B cell (primary cell): ENCODE results near the gene COX10. TPM values are rescaled to one million over a fixed set of nuclear protein-coding genes. Genes with fewer than 3 reads are reported as not detected.

Source experiments
- ATAC-seq: fragments of 200-7000 bp; cut with Tn5 transposase; one replicate; pipeline ENCODE4 v1.10.0; 2021; ENCODE audit warnings: low read depth, mild to moderate bottlenecking, moderate number of reproducible peaks, moderate library complexity
- CTCF ChIA-PET: fragments of 350-600 bp; sonication (Branson Sonifier 250); formaldehyde crosslinking; loops from one replicate; lab custom pipeline; 2021; ENCODE audit warnings: antibody characterized with exemption, inconsistent platforms; lab: Charles Lee
- POLR2A ChIA-PET: fragments of 350-600 bp; sonication (Branson Sonifier 250); formaldehyde crosslinking; loops from one replicate; lab custom pipeline; 2021; ENCODE audit warnings: antibody characterized with exemption; lab: Charles Lee
- DNase-seq: peaks from one replicate; pipeline ENCODE4 v3.0.0; 2013
- H2AFZ ChIP-seq: 2 replicates; pipeline ENCODE4 v1.6.1; 2012; ENCODE audit warnings: mild to moderate bottlenecking, low read depth, low read length; ENCODE audit not compliant: insufficient read depth, poor library complexity, severe bottlenecking
- H3K27ac ChIP-seq, 2 donors: 1 replicate in 1 of 2; 2 replicates in 1 of 2; pipeline ENCODE4 v1.5.1; 2012 to 2013; ENCODE audit warnings: low read length in 2 of 2, mild to moderate bottlenecking in 2 of 2, moderate library complexity in 1 of 2
- H3K27me3 ChIP-seq, 4 experiments: fragments of 200-600 bp in 1 of 4; sonication (generic) in 1 of 4; replicated peaks in 1 of 4; 1 replicate in 2 of 4; 2 replicates in 2 of 4; pipeline versions ENCODE4 v1.6.1 to v1.7.0; 2013 to 2016; ENCODE audit warnings: low read length in 3 of 4, mild to moderate bottlenecking in 2 of 4, mixed read lengths in 1 of 4, moderate library complexity in 1 of 4; ENCODE audit not compliant: insufficient read depth in 4 of 4, control insufficient read depth in 3 of 4; ENCODE audit errors: control extremely low read depth in 1 of 4
- H3K36me3 ChIP-seq, 2 experiments: replicated peaks in 1 of 2; 1 replicate in 1 of 2; 2 replicates in 1 of 2; pipeline versions ENCODE4 v1.6.1 to v1.7.1; 2013; ENCODE audit warnings: low read length in 1 of 2; ENCODE audit not compliant: insufficient read depth in 2 of 2, control insufficient read depth in 1 of 2; ENCODE audit errors: control extremely low read depth in 1 of 2, extremely low read depth in 1 of 2
- H3K4me1 ChIP-seq, 2 donors: fragments of 200-600 bp in 1 of 2; sonication (generic) in 1 of 2; 1 replicate in 1 of 2; 2 replicates in 1 of 2; pipeline versions ENCODE4 v1.5.1 to v1.6.1; 2013 to 2017; ENCODE audit warnings: low read length in 2 of 2; ENCODE audit not compliant: control insufficient read depth in 2 of 2, insufficient read depth in 2 of 2
- H3K4me2 ChIP-seq: replicated peaks from 2 replicates; pipeline ENCODE3; 2012; ENCODE audit warnings: mild to moderate bottlenecking, low read depth, low read length; ENCODE audit not compliant: poor library complexity, severe bottlenecking
- H3K4me3 ChIP-seq, 5 experiments: fragments of 200-600 bp in 1 of 5; sonication (generic) in 1 of 5; 1 replicate in 3 of 5; 2 replicates in 2 of 5; pipeline versions ENCODE4 v1.5.1 to v1.7.0; 2011 to 2016; ENCODE audit warnings: low read length in 4 of 5, mild to moderate bottlenecking in 4 of 5, low read depth in 2 of 5, control low read depth in 1 of 5, moderate library complexity in 1 of 5; ENCODE audit not compliant: insufficient read depth in 1 of 5; ENCODE audit errors: control extremely low read depth in 1 of 5, extremely low read depth in 1 of 5
- H3K79me2 ChIP-seq: fragments of 200-600 bp; sonication (generic); one replicate; pipeline ENCODE4 v1.6.0; 2016; ENCODE audit warnings: low read length; ENCODE audit not compliant: control insufficient read depth, insufficient read depth
- H3K9ac ChIP-seq: fragments of 200-600 bp; sonication (generic); 2 replicates; pipeline ENCODE4 v1.6.1; 2017; ENCODE audit warnings: mild to moderate bottlenecking, low read length, moderate library complexity
- H3K9me3 ChIP-seq, 3 donors: one replicate each; pipeline versions ENCODE4 v1.6.1 to v1.7.1; 2013; ENCODE audit warnings: low read length in 2 of 3; ENCODE audit not compliant: control insufficient read depth in 2 of 3, insufficient read depth in 1 of 3; ENCODE audit errors: control extremely low read depth in 1 of 3
- H4K20me1 ChIP-seq: 2 replicates; pipeline ENCODE4 v1.6.0; 2012; ENCODE audit warnings: mild to moderate bottlenecking, low read length; ENCODE audit not compliant: insufficient read depth, control insufficient read depth, poor library complexity, severe bottlenecking
- H3K27ac Mint-ChIP-seq: one replicate; pipeline ENCODE4 v1.8.0; 2021; ENCODE audit warnings: mixed read lengths
- H3K27me3 Mint-ChIP-seq: one replicate; pipeline ENCODE4 v1.8.0; 2021; ENCODE audit warnings: mixed read lengths
- H3K4me1 Mint-ChIP-seq: one replicate; pipeline ENCODE4 v1.8.0; 2021; ENCODE audit warnings: mixed read lengths
- H3K4me3 Mint-ChIP-seq: one replicate; pipeline ENCODE4 v1.8.0; 2021; ENCODE audit warnings: mixed read lengths
- H3K9me3 Mint-ChIP-seq: one replicate; pipeline ENCODE4 v1.8.0; 2022; ENCODE audit warnings: mixed read lengths; ENCODE audit not compliant: insufficient read depth
- EZH2 ChIP-seq: IDR thresholded peaks from 2 replicates; pipeline ENCODE4 v1.6.1; 2012; ENCODE audit warnings: borderline replicate concordance, low read depth, mild to moderate bottlenecking, moderate library complexity, low read length; ENCODE audit not compliant: insufficient read depth, poor library complexity, severe bottlenecking
- WGBS: methylation state at CpG from one replicate; pipeline ENCODE4 v1.1.5; 2013; ENCODE audit warnings: missing lambda C conversion rate; ENCODE audit not compliant: insufficient coverage; 5-methylcytosine and 5-hydroxymethylcytosine counted together
- intact Hi-C: fragments of 100-400 bp; cut with micrococcal nuclease; formaldehyde crosslinking; loops from one replicate; pipeline ENCODE4 v1.10.0; 2022
- polyA plus RNA-seq: library from polyadenylated mRNA; depleted of rRNA; stranded (reverse); fragments of >200 nt; gene quantifications from 2 replicates; pipeline ENCODE4 v1.2.3, GENCODE V29; 2012
- total RNA-seq, 2 donors: library from RNA; stranded (reverse); fragments of 120-200 nt in 1 of 2; gene quantifications; 1 replicate in 1 of 2; 2 replicates in 1 of 2; pipeline versions ENCODE4 v1.2.3 to v1.2.4, GENCODE V29; 2013 to 2022
- TF ChIP-seq, protein P1 (sequence below): fragments of 200-600 bp; IDR thresholded peaks from one replicate; pipeline ENCODE4 v1.8.0; 2022; ENCODE audit warnings: antibody characterized with exemption, mild to moderate bottlenecking

COX10 gene
- total and polyA plus RNA-seq, 2 donors (not counting 1 experiment from before 2014, with no cell fraction given) = 21.8 to 23.3 TPM

DNA sequence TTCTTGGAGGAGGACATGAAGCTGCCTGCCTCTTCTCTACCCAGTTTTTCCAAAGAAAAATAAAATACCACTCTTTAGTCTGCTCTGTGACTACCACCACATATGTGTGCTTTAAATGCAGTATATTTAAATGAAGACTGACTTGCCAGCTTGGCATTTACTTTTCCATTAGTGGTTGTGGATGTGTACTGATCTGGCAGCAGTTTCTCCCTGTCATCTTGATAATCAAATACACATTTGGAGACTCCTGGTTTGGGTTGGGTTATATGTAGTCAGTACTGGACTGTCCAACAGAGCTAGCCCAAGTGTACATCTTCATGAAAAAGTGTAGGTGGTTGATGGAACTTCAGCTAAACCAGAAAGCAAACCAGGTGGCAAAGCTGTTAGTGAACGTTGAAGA is 19.9 kb downstream of the COX10 start:
- POLR2A ChIA-PET = no interaction called here
- intact Hi-C loops = no loop called here
- H3K4me3 Mint-ChIP-seq = no peak overlapping the region
- Histone ChIP-seq H3K9me3 (no peaks in the 10 kb centered on the region), H4K20me1 (peaks cover 34% of the 10 kb centered on the region), H3K36me3 (no peaks in the 10 kb centered on the region), H3K4me2 (no peak overlapping the region), H3K4me3 (no peak overlapping the region), H3K79me2 (peaks cover 58% of the 10 kb centered on the region), H3K9ac (no peak overlapping the region), H3K4me1 (no peaks in the 10 kb centered on the region), H3K27me3 (no peaks in the 10 kb centered on the region), H2AFZ (no peak overlapping the region), H3K27ac (no peak overlapping the region)
- DNase-seq = no peak
- no peak for ATAC-seq
- H3K27ac Mint-ChIP-seq = no peak overlapping the region
- CTCF ChIA-PET = no interaction called here
- no peaks in the 10 kb centered on the region for H3K27me3 Mint-ChIP-seq
- WGBS = 83% methylated on average over 1 of the region's 1 CpG
- peaks cover 8% of the 10 kb centered on the region for H3K4me1 Mint-ChIP-seq
- H3K9me3 Mint-ChIP-seq = no peaks in the 10 kb centered on the region
- no peak for TF ChIP-seq EZH2
- TF ChIP-seq, protein P1, sequence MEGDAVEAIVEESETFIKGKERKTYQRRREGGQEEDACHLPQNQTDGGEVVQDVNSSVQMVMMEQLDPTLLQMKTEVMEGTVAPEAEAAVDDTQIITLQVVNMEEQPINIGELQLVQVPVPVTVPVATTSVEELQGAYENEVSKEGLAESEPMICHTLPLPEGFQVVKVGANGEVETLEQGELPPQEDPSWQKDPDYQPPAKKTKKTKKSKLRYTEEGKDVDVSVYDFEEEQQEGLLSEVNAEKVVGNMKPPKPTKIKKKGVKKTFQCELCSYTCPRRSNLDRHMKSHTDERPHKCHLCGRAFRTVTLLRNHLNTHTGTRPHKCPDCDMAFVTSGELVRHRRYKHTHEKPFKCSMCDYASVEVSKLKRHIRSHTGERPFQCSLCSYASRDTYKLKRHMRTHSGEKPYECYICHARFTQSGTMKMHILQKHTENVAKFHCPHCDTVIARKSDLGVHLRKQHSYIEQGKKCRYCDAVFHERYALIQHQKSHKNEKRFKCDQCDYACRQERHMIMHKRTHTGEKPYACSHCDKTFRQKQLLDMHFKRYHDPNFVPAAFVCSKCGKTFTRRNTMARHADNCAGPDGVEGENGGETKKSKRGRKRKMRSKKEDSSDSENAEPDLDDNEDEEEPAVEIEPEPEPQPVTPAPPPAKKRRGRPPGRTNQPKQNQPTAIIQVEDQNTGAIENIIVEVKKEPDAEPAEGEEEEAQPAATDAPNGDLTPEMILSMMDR = no peak

DNA sequence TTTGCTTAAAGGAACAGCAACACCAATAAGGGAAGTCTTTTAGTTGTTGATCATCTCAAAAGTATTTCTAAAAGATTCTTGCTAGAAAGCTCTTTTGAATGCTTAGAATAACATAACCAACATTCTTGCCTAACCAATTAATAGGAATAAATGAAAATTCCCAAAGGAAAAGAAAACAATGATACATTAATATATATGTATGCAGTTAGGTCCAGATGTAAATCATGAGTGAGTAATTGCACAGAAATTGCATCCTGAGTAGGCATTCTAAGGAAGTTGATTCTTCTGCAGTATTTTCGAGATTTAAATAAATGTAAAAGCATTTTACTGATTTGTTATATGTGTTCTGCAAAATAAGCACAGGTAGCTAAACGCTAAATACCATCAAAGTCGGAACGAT is 22.1 kb downstream of the COX10 start:
- H2AFZ ChIP-seq = no peak overlapping the region
- DNase-seq (no peak), ATAC-seq (no peak)
- H3K4me3 ChIP-seq = no peak overlapping the region
- 100% methylated on average over 1 of the region's 4 CpGs for WGBS
- CTCF ChIA-PET = no interaction called here
- H3K36me3 ChIP-seq = no peaks in the 10 kb centered on the region
- H3K4me3 Mint-ChIP-seq = no peak overlapping the region
- TF ChIP-seq, protein P1 = no peak
- no peak for TF ChIP-seq EZH2
- H3K9me3 Mint-ChIP-seq = no peaks in the 10 kb centered on the region
- no peak overlapping the region for H3K9ac ChIP-seq
- peaks cover 51% of the 10 kb centered on the region for H3K79me2 ChIP-seq
- no peaks in the 10 kb centered on the region for H3K4me1 ChIP-seq
- no peak overlapping the region for H3K4me2 ChIP-seq
- no peak overlapping the region for H3K27ac Mint-ChIP-seq
- H4K20me1 ChIP-seq = peaks cover 34% of the 10 kb centered on the region
- intact Hi-C loops = no loop called here
- POLR2A ChIA-PET = no interaction called here
- H3K27me3 ChIP-seq = no peaks in the 10 kb centered on the region
- peaks cover 8% of the 10 kb centered on the region for H3K4me1 Mint-ChIP-seq
- no peaks in the 10 kb centered on the region for H3K9me3 ChIP-seq
- H3K27me3 Mint-ChIP-seq = no peaks in the 10 kb centered on the region
- H3K27ac ChIP-seq = no peak overlapping the region
